MM.1S (cell line): ENCODE measurements around the gene IRX5.

Experiments
- CTCF ChIP-seq: fragments of 300-600 bp; sonication (generic); IDR thresholded peaks from 2 replicates; pipeline ENCODE4 v1.5.1; 2016; ENCODE audit warnings: antibody characterized with exemption, low read length, mixed read lengths
- EZH2 ChIP-seq: fragments of 300-600 bp; sonication (generic); optimal IDR thresholded peaks from 2 replicates; pipeline ENCODE3; 2017; ENCODE audit warnings: low read depth, mild to moderate bottlenecking, antibody characterized with exemption, low read length, mixed read lengths

- TF ChIP-seq CTCF (no peak), EZH2 (no peak)
These were observed 702 bp downstream of the IRX5 start for GRCh38 chr16:54931120-54932014.
